HG02571 (cell line): Measurements from ENCODE around the gene TUBA8.
"Not testable (repeated sequence)": the region's sequence is repeated elsewhere in the genome, so short reads cannot be mapped to it uniquely, and the experiment has no call there.

ENCODE experiments used
- ATAC-seq: cut with Tn5 transposase; IDR thresholded peaks from one replicate; pipeline ENCODE4 v1.9.1; 2021; ENCODE audit warnings: mild to moderate bottlenecking, moderate library complexity; ENCODE audit not compliant: unreplicated experiment

Gene TUBA8

GRCh38 chr22:18104566-18104965 lies 6.0 kb upstream of the TUBA8 start:
- no peak for ATAC-seq

DNA sequence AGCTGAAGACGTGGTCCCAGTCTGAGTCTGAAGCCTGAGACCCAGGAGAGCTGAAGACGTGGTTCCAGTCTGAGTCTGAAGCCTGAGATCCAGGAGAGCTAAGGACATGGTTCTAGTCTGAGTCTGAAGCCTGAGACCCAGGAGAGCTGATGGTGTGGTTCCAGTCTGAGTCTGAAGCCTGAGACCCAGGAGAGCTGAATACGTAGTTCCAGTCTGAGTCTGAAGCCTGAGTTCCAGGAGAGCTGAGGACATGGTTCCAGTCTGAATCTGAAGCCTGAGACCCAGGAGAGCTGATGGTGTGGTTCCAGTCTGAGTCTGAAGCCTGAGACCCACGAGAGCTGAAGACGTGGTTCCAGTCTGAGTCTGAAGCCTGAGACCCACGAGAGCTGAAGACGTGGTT lies 4.6 kb upstream of the TUBA8 start:
- ATAC-seq = not testable (repeated sequence)

DNA sequence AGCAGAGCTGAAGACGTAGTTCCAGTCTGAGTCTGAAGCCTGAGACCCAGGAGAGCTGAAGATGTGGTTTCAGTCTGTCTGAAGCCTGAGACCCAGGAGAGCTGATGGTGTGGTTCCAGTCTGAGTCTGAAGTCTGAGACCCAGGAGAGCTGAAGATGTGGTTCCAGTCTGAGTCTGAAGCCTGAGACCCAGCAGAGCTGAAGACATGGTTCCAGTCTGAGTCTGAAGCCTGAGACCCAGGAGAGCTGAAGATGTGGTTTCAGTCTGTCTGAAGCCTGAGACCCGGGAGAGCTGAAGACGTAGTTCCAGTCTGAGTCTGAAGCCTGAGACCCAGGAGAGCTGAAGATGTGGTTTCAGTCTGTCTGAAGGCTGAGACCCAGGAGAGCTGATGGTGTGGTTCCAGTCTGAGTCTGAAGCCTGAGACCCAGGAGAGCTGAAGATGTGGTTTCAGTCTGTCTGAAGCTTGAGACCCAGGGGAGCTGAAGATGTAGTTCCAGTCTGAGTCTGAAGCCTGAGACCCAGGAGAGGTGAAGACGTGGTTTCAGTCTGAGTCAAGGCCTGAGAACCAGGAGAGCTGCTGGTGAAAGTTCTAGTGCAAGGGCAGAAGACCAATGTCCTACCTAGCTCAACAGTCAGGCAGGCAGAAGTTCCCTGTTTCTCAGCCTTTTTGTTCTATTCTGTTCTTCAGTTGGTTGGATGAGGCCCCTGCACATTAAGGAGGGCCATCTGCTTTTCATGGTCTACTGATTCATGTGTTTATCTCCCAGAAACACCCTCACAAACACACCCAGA lies 3.9 kb upstream of the TUBA8 start:
- ATAC-seq = not testable (repeated sequence)

GRCh38 chr22:18108187-18108586 lies 2.4 kb upstream of the TUBA8 start:
- no peak for ATAC-seq

DNA sequence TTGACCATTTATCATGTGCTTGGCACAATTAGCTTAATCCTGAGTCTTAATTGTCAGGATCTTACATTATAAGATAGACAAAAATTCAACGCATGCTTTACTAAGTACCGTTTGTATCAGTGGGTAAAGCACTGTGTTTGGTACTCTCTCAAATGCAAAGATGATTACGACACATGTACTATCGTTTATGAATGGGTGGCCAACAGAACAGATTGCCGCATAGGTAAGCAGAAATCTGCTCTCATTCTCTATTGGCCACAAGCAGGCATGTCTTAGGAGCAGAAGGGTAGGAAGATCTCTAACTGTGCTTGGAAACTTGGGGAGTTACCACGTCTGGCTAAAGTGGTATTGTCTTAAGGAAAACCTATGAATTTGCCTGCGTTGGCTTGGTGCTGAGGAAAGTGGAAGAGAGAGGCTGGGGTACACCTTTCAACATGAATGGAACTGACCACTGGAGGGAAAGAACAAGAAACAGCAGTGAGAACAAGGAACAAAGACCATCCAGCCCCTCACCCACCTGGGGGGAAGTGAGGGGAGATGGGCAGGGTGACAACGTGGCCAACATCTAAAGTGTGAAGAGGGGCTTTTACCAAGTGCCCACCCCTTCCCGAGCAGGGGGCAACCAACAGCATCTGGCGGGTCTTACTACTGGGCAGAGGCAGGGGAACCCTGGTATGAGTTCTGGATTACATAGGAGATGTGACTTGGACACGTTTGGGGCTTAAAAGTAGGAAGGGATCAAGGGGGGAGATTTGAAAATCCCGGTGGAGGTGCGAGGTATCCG lies 1.0 kb upstream of the TUBA8 start:
- no peak for ATAC-seq

DNA sequence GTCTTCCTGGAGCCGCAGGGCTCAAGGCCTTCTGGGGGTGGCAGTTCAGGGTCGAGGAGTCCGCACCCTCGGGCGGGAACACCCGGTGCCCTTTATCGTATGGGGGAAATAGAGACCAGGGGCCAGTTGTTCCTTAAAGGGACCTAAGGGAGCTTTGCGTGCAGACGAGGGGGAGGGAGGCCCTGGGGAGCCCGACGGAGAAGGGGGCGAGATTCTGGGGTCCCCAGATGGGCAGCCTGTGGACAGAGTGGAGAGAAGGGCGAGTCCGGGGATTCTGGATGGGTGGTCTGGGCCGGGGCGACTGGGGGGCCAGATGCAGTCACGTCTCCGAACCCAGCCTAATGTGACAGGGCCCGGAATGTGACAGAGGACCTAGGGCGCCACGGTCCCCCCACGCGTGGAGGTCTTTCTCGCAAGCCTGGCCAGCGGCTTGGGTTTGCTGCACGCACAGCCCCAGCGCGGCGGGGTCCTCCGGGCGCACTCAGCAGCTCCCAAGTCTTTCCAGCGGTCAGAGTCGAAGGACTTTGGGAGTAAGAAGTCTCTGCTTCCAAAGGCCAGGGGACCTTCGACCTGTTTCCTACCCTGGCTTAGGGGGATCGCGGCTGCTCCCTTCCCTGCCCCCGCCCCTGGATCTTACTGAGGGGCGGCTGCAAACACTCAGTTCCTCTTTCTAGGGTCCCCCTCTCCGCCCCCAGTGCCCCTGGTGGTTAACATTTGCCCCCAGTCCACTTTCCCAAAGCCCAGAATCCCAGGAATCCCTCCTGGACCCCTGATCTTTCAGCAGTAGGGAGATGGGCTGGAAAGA lies 547 bp downstream of the TUBA8 start:
- no peak for ATAC-seq

DNA sequence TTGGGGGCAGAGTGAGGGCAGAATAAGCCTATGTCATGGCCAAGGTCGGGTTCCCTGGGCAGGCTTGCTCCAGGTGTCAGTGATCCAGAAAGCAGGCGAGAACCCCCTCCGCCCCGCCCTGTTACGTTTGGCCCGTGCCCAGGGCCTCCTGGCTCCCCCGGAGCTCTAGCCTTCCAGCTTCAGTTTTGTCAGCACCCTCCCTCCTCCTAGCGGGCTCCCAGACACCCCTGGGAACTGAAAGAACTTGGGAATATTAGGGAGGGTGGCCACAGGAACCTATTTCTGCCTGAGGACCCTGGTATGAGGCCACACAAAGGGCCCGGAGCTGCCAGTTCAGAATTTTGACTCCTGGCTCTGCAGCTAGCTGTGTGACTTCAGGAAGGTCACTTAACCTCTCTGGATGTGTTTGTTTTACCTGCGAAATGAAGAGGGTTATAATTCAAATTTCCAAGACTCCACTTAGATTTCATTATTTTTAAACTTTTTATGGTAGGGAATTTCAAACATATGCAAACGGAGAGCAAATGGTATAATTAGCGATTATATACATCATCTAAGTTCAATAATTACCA lies 1.2 kb downstream of the TUBA8 start:
- no peak for ATAC-seq

DNA sequence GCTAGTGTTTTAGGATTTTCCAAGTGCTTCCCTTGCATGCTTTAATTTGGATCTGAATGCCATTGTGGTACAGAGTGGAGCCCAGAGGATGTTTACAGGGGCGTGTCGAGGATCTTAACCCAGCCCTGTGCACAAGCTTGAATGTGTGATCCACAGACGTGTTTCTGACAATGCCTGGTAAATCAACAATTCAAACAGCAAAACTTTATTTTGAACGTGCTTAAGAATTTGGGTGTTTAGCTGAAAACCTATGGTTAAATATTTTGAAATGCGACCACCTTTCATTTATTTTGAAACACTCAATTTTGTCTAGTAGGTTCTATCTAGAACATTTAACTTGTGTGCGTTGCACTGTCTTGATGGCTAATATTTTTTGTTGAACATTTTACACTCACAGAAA lies 1.8 kb downstream of the TUBA8 start:
- ATAC-seq = no peak

DNA sequence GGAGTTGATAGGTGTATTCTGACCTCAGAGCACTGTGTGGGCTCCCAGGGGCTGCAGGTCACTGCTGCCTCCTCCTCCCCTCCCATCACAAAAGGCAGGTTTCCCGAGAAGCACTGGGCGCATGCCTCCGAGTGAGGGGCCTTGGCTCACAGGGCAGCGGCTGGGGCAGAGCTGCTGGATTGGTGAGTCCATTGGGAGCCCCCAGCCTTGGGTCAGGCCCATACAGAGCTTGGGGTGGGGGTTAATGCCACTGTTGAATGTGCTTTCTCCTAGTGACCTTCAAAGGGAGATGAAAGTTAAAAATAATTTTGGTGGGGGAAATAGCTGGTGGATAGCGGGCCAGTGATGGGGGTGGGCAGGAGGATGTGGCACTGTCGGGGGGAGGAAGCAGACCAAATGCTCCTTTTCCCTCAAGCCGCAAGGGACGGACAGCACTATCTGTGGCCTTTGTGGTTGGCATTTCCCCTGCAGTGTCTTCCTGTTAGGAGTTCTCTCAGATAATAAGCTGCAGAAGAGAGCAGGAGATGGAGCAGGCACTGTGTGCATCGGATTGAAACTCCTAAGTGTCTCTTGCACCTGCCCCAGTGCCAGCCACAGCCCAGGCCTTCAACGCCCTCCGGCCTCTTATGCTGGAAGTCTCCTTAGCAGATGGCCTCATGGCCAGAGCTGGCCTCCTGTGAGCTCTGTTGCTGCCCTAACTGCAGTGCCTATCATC lies 3.2 kb downstream of the TUBA8 start:
- ATAC-seq = no peak

- no peak for ATAC-seq
Measured at GRCh38 chr22:18114495-18114894, 3.9 kb downstream of the TUBA8 start.

GRCh38 chr22:18114976-18115652 lies 4.5 kb downstream of the TUBA8 start:
- no peak for ATAC-seq

- no peak for ATAC-seq
Measured at GRCh38 chr22:18115906-18116371, 5.3 kb downstream of the TUBA8 start.

DNA sequence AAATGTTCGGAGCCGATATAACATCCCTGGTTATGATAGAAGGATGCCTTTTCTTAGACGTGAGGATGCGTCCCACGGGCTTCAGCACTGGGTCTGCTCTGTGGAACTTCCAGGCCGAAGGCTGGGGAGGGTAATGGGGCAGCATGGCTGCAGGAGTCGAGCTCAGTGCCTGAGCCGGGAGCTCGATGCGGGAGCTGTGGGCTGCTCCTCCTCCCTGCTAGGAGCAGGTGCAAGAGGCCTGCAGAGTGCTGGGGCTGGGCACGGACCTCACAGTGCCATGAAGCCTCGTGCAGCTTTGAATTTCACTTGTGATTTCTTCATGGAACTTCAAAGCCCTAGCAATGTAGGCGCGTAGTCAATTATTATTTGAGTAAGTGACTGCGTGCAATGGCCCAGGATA lies 6.0 kb downstream of the TUBA8 start:
- ATAC-seq = no peak

- no peak for ATAC-seq
Measured at GRCh38 chr22:18118345-18118915, 7.8 kb downstream of the TUBA8 start.

DNA sequence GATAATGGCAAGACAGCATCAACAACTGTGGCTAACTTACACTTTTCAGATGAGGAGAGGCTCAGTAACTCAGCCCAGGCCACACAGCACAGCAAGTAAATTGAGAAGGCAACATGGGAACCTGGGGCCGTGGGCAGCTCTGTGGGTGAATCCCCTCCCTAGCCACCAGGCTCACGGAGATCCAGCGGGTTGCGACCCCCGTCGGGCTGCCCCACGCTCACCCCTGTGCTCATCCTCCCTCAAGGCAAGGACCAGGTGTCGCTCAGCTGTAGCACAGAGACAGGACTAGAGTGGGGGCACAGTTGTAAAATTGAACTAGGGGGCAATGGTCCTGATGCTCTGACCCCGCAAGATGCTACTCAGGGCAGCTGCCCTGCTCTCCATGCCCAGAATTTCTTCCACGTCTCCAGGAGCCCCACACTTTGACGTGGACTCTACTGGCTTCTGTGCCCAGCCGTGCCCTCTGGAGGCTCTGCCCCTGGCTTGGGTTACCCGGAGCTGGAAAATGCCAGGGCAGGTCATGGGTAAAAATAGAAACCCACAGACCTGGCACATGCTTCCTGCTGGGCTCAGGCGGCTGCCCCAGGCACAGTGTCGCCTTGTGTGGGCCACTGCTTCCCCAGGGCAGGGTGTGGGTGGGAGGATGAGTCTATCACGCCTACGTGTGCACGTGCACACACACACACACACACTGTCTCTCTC lies 9.0 kb downstream of the TUBA8 start:
- no peak for ATAC-seq

DNA sequence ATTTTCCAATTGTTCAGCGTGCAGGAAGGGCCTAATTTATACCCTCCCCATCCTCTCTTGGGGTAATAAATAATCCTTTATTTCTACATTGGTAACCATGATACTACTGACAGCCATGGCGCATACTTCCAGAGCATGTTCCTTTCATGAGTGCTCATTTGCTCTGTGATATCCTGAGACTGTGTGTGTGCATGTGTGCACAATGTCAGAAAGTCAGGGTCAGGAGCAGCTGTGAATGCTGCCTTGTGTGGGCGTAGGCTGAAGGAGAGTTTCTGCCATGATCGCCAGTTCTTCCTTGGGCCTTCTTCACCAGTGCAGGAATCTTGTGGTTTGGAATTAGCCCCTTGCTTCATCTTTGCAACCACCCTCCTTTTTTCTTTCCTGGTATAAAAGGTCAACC lies 10.2 kb downstream of the TUBA8 start:
- ATAC-seq = no peak

DNA sequence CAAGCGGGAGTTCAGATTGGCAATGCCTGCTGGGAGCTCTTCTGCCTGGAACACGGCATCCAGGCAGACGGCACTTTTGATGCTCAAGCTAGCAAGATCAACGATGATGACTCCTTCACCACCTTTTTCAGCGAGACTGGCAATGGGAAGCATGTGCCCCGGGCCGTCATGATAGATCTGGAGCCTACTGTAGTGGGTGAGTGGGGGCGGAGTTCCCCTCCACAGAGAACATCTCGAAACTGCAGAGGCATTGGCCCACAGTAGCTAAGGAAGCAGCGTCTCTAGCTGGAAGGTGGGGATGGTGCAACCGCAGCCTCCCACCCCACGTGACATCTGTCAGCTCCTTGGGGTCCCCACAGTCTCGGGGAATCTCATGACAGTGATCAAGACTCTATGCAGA lies 10.9 kb downstream of the TUBA8 start:
- ATAC-seq = no peak

- ATAC-seq = no peak
Measured at GRCh38 chr22:18121954-18122554, 11.4 kb downstream of the TUBA8 start.
